HG02970 (cell line): ENCODE results near the gene GLO1.

Source experiments
- ATAC-seq: cut with Tn5 transposase; IDR thresholded peaks from one replicate; pipeline ENCODE4 v1.9.1; 2021; ENCODE audit warnings: mild to moderate bottlenecking, moderate library complexity, moderate number of reproducible peaks; ENCODE audit not compliant: unreplicated experiment, low FRiP score

The GLO1 gene

GRCh38 chr6:38631186-38631783, 71.7 kb downstream of the GLO1 start:
- no peak for ATAC-seq
